Raji (cell line): ENCODE data around the gene PATL1.

Experiments
- POLR2A ChIP-seq: IDR thresholded peaks from 2 replicates; pipeline ENCODE4 v1.6.1; 2011; ENCODE audit warnings: low read depth, low read length, control low read depth; ENCODE audit not compliant: insufficient read depth

The PATL1 gene

GRCh38 chr11:59679347-59679746, 10.5 kb upstream of the PATL1 start:
- TF ChIP-seq POLR2A = no peak

GRCh38 chr11:59678813-59679165, 10.0 kb upstream of the PATL1 start:
- no peak for TF ChIP-seq POLR2A

GRCh38 chr11:59678118-59678812, 9.4 kb upstream of the PATL1 start:
- TF ChIP-seq POLR2A = no peak

GRCh38 chr11:59676205-59676604, 7.4 kb upstream of the PATL1 start:
- TF ChIP-seq POLR2A = no peak

- no peak for TF ChIP-seq POLR2A
Measured at GRCh38 chr11:59674291-59674690, 5.5 kb upstream of the PATL1 start.

GRCh38 chr11:59673291-59673690, 4.5 kb upstream of the PATL1 start:
- TF ChIP-seq POLR2A = no peak

- no peak for TF ChIP-seq POLR2A
Measured at GRCh38 chr11:59671471-59671870, 2.6 kb upstream of the PATL1 start.

- TF ChIP-seq POLR2A = no peak
Measured at GRCh38 chr11:59669611-59670009, 773 bp upstream of the PATL1 start.

- TF ChIP-seq POLR2A = no peak
Measured at GRCh38 chr11:59668188-59668949, 468 bp downstream of the PATL1 start.

GRCh38 chr11:59667812-59668187, 1.0 kb downstream of the PATL1 start:
- TF ChIP-seq POLR2A = no peak

GRCh38 chr11:59666969-59667368, 1.9 kb downstream of the PATL1 start:
- no peak for TF ChIP-seq POLR2A

- no peak for TF ChIP-seq POLR2A
Measured at GRCh38 chr11:59660621-59661020, 8.2 kb downstream of the PATL1 start.

GRCh38 chr11:59659981-59660380, 8.9 kb downstream of the PATL1 start:
- no peak for TF ChIP-seq POLR2A

GRCh38 chr11:59658036-59658435, 10.8 kb downstream of the PATL1 start:
- TF ChIP-seq POLR2A = no peak

- TF ChIP-seq POLR2A = no peak
Measured at GRCh38 chr11:59654893-59655292, 13.9 kb downstream of the PATL1 start.

GRCh38 chr11:59647245-59647980, 21.4 kb downstream of the PATL1 start:
- no peak for TF ChIP-seq POLR2A

GRCh38 chr11:59644528-59644927, 24.3 kb downstream of the PATL1 start:
- no peak for TF ChIP-seq POLR2A

- no peak for TF ChIP-seq POLR2A
Measured at GRCh38 chr11:59643390-59643789, 25.4 kb downstream of the PATL1 start.
